Measurements from ENCODE around the gene NCOA1.
"Not testable (repeated sequence)": the region's sequence is repeated elsewhere in the genome, so short reads cannot be mapped to it uniquely, and the experiment has no call there.

NCOA1 gene

GRCh38 chr2:24509425-24509824 lies 18.4 kb downstream of the NCOA1 start:
- DNase-seq, result no peak

GRCh38 chr2:24509840-24510239 lies 18.8 kb downstream of the NCOA1 start:
- DNase-seq, result no peak

- no peak for DNase-seq
Measured at GRCh38 chr2:24510771-24511170, 19.7 kb downstream of the NCOA1 start.

- DNase-seq, result no peak
Measured at GRCh38 chr2:24511198-24511597, 20.1 kb downstream of the NCOA1 start.

GRCh38 chr2:24511894-24512293 lies 20.8 kb downstream of the NCOA1 start:
- no peak for DNase-seq

- DNase-seq, result no peak
Measured at GRCh38 chr2:24512404-24512803, 21.4 kb downstream of the NCOA1 start.

- no peak for DNase-seq
Measured at GRCh38 chr2:24512831-24513230, 21.8 kb downstream of the NCOA1 start.

- DNase-seq, result no peak
Measured at GRCh38 chr2:24513281-24514071, 22.4 kb downstream of the NCOA1 start.

GRCh38 chr2:24514820-24515219 lies 23.8 kb downstream of the NCOA1 start:
- no peak for DNase-seq

- DNase-seq, result no peak
Measured at GRCh38 chr2:24515335-24515734, 24.3 kb downstream of the NCOA1 start.

- DNase-seq, result no peak
Measured at GRCh38 chr2:24515831-24516230, 24.8 kb downstream of the NCOA1 start.

GRCh38 chr2:24517247-24517646 lies 26.2 kb downstream of the NCOA1 start:
- DNase-seq, result no peak

- no peak for DNase-seq
Measured at GRCh38 chr2:24520175-24520574, 29.1 kb downstream of the NCOA1 start.

- DNase-seq, result no peak
Measured at GRCh38 chr2:24521162-24521857, 30.3 kb downstream of the NCOA1 start.

- DNase-seq, result no peak
Measured at GRCh38 chr2:24521975-24522639, 31.1 kb downstream of the NCOA1 start.

- DNase-seq, result no peak
Measured at GRCh38 chr2:24527536-24527935, 36.5 kb downstream of the NCOA1 start.

- no peak for DNase-seq
Measured at GRCh38 chr2:24530796-24531195, 39.7 kb downstream of the NCOA1 start.

GRCh38 chr2:24531610-24532009 lies 40.6 kb downstream of the NCOA1 start:
- DNase-seq, result not testable (repeated sequence)

GRCh38 chr2:24532057-24532456 lies 41.0 kb downstream of the NCOA1 start:
- not testable (repeated sequence) for DNase-seq

GRCh38 chr2:24533574-24533973 lies 42.5 kb downstream of the NCOA1 start:
- DNase-seq, result not testable (repeated sequence)

- no peak for DNase-seq
Measured at GRCh38 chr2:24538720-24539119, 47.7 kb downstream of the NCOA1 start.

GRCh38 chr2:24539258-24539657 lies 48.2 kb downstream of the NCOA1 start:
- DNase-seq, result no peak

GRCh38 chr2:24540011-24540477 lies 49.0 kb downstream of the NCOA1 start:
- no peak for DNase-seq

GRCh38 chr2:24541621-24542020 lies 50.6 kb downstream of the NCOA1 start:
- no peak for DNase-seq
